ENCODE results near the gene PCYT2. TPM values are rescaled to one million over a fixed set of nuclear protein-coding genes. Genes with fewer than 3 reads are reported as not detected.

Gene PCYT2
- total RNA-seq, 1 donor from 2014 or later, result 46.8 TPM

GRCh38 chr17:81914103-81914850 lies 3.1 kb upstream of the PCYT2 start:
- no peaks in the 10 kb centered on the region for H3K9me3 Mint-ChIP-seq
- H3K4me1 Mint-ChIP-seq (ENCODE audit: unreplicated experiment), result peaks cover 19% of the 10 kb centered on the region
- no peak overlapping the region for H3K27ac Mint-ChIP-seq
- no peak overlapping the region for H3K4me3 Mint-ChIP-seq
- no peaks in the 10 kb centered on the region for H3K27me3 Mint-ChIP-seq
- peaks cover 16% of the 10 kb centered on the region for H3K36me3 Mint-ChIP-seq
- DNase-seq (ENCODE audit: extremely low spot score, unreplicated experiment), result no peak
- no peak for TF ChIP-seq CTCF (conservative IDR thresholded peaks at IDR 0.05)

GRCh38 chr17:81913394-81914102 lies 2.3 kb upstream of the PCYT2 start:
- no peak for TF ChIP-seq CTCF (conservative IDR thresholded peaks at IDR 0.05)
- peak overlapping the region; percentile 72 for H3K4me3 Mint-ChIP-seq
- peaks cover 13% of the 10 kb centered on the region for H3K4me1 Mint-ChIP-seq (ENCODE audit: unreplicated experiment)
- H3K27me3 Mint-ChIP-seq, result no peaks in the 10 kb centered on the region
- H3K36me3 Mint-ChIP-seq, result peaks cover 11% of the 10 kb centered on the region
- H3K9me3 Mint-ChIP-seq, result no peaks in the 10 kb centered on the region
- no peak for DNase-seq (ENCODE audit: extremely low spot score, unreplicated experiment)
- peak overlapping the region; percentile 94 for H3K27ac Mint-ChIP-seq

GRCh38 chr17:81912441-81913309 lies 1.5 kb upstream of the PCYT2 start:
- peaks cover 13% of the 10 kb centered on the region for H3K4me1 Mint-ChIP-seq (ENCODE audit: unreplicated experiment)
- H3K9me3 Mint-ChIP-seq, result no peaks in the 10 kb centered on the region
- peak overlapping the region; percentile 94 for H3K27ac Mint-ChIP-seq
- DNase-seq (ENCODE audit: extremely low spot score, unreplicated experiment), result no peak
- H3K4me3 Mint-ChIP-seq, result peak overlapping the region; percentile 72
- H3K36me3 Mint-ChIP-seq, result peaks cover 11% of the 10 kb centered on the region
- no peak for TF ChIP-seq CTCF (conservative IDR thresholded peaks at IDR 0.05)
- H3K27me3 Mint-ChIP-seq, result no peaks in the 10 kb centered on the region

GRCh38 chr17:81911969-81912368 lies 770 bp upstream of the PCYT2 start:
- H3K27me3 Mint-ChIP-seq, result no peaks in the 10 kb centered on the region
- TF ChIP-seq CTCF (conservative IDR thresholded peaks at IDR 0.05), result no peak
- H3K9me3 Mint-ChIP-seq, result no peaks in the 10 kb centered on the region
- H3K36me3 Mint-ChIP-seq, result peaks cover 11% of the 10 kb centered on the region
- peak overlapping the region; percentile 73 for H3K4me3 Mint-ChIP-seq
- peaks cover 9% of the 10 kb centered on the region for H3K4me1 Mint-ChIP-seq (ENCODE audit: unreplicated experiment)
- no peak for DNase-seq (ENCODE audit: extremely low spot score, unreplicated experiment)
- H3K27ac Mint-ChIP-seq, result peak overlapping the region; percentile 41

GRCh38 chr17:81910840-81911276 lies 341 bp downstream of the PCYT2 start:
- Mint-ChIP-seq H3K4me1 (ENCODE audit: unreplicated experiment) (peaks cover 5% of the 10 kb centered on the region), H3K27ac (peak overlapping the region; percentile 90), H3K36me3 (peaks cover 10% of the 10 kb centered on the region), H3K27me3 (no peaks in the 10 kb centered on the region), H3K4me3 (peak overlapping the region; percentile 93), H3K9me3 (no peaks in the 10 kb centered on the region)
- no peak for DNase-seq (ENCODE audit: extremely low spot score, unreplicated experiment)
- no peak for TF ChIP-seq CTCF (conservative IDR thresholded peaks at IDR 0.05)
